HG03575 (cell line): ENCODE measurements around the gene RC3H2.
"Not testable (repeated sequence)": the region's sequence is repeated elsewhere in the genome, so short reads cannot be mapped to it uniquely, and the experiment has no call there.

Experiments
- ATAC-seq: cut with Tn5 transposase; IDR thresholded peaks from one replicate; pipeline ENCODE4 v1.9.1; 2021; ENCODE audit not compliant: unreplicated experiment, insufficient number of reproducible peaks, low FRiP score; ENCODE audit errors: extremely low read depth

The RC3H2 gene

DNA sequence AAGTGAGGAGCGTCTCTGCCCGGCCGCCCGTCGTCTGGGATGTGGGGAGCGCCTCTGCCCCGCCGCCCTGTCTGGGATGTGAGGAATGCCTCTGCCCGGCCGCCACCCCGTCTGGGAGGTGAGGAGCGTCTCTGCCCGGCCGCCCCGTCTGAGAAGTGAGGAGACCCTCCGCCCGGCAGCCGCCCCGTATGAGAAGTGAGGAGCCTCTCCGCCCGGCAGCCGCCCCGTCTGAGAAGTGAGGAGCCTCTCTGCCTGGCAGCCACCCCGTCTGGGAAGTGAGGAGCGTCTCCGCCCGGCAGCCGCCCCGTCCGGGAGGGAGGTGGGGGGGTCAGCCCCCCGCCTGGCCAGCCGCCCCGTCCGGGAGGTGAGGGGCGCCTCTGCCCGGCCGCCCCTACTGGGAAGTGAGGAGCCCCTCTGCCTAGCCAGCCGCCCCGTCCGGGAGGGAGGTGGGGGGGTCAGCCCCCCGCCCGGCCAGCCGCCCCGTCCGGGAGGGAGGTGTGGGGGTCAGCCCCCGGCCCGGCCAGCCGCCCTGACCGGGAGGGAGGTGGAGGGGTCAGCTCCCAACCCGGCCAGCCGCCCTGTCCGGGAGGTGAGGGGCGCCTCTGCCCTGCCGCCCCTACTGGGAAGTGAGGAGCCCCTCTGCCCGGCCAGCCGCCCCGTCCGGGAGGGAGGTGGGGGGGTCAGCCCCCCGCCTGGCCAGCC is 52.9 kb downstream of the RC3H2 start:
- not testable (repeated sequence) for ATAC-seq

- ATAC-seq = no peak
Measured at GRCh38 chr9:122848256-122848943, 56.8 kb downstream of the RC3H2 start.

DNA sequence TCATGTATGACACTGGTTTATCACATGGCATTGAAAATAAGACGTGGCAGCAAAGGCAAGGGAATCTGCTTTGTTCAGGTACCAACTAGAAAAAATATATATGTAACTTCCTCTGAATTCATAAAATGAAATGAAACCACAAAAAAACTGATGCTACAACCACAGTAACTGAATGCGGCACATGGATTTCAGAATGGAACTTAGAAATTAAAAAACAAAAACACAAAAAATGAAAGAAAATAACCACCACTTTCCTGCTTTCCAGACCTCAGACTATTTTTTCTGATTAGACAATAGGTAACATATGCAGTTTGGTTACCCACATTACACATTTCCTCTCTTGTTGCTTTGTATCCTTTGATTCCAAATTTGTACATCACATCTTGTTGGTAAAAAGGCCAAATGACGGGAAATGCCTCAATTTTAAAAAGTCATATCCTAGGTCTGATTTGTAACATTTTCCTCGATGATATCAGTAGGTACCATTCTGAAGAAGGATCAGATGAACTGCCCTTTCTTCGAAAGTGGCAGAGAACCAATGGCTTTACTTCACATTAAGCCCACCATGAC is 58.7 kb downstream of the RC3H2 start:
- no peak for ATAC-seq

DNA sequence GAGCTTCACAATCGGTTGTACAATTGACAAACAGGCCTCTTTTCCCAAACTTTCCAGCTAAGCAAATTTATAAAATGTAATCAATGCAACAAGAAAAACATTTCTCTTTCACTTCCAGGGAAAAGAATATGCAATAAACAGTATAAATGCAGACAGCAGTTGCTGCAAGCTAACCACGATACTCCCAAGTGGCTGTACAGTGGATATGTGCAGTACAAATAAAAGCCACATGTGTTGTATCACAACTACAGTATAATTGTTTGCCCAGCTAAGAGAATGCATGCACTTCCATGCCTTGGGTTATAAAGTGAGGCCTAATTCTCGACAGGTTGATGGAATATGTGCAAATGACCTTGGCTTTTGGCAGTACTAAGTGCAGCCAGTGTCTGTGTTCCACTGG is 60.0 kb downstream of the RC3H2 start:
- ATAC-seq = no peak

DNA sequence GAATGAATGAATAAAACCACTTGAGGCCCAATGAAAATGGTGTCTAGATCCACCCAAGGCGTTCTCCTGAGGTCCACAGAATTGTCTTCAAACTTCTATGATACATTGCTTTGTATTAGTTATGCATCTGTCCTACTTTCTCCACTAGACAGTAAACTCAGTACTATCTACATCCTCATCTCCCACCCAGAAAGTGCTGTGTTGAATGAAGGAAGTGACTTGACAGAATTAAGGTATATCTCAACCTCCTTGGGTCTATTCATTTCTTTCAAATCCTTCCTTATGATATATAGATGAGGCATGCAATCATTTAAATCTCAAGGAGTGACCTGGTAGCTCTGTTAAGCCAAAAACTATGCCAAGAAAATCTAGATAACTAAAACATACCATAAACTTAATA is 61.0 kb downstream of the RC3H2 start:
- no peak for ATAC-seq

DNA sequence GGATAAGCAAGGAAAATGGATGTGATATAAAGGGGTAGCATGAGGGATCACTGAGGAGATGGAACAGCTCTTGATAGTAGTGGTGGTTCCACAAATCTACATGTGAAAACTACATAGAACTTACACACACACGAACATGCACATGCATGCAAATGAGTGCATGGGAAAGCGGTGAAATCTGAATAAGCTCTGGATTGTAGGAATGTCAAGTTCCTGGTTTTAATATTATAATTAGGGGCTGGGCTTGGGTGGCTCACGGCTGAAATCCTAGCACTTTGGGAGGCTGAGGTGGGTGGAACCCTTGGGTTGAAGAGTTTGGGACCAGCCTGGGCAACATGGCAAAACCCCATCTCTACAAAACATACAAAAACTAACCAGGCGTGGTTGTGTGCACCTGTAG is 63.7 kb downstream of the RC3H2 start:
- ATAC-seq = no peak

DNA sequence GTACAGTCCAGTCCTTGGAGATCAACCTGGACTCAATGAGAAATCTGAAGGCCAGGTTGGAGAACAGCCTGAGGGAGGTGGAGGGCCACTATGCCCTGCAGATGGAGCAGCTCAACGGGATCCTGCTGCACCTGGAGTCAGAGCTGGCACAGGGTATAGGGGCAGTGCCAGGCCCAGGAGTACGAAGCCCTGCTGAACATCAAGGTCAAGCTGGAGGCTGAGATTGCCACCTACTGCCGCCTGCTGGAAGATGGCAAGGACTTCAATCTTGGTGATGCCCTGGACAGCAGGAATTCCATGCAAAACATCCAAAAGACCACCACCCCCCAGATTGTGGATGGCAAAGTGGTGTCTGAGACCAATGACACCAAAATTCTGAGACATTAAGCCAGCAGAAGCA is 66.7 kb downstream of the RC3H2 start:
- ATAC-seq = not testable (repeated sequence)

GRCh38 chr9:122837266-122837850 is 67.8 kb downstream of the RC3H2 start:
- ATAC-seq = no peak

- no peak for ATAC-seq
Measured at GRCh38 chr9:122835313-122835731, 69.8 kb downstream of the RC3H2 start.

GRCh38 chr9:122832194-122832593 is 73.0 kb downstream of the RC3H2 start:
- ATAC-seq = no peak

- ATAC-seq = not testable (repeated sequence)
Measured at GRCh38 chr9:122828965-122829284, 76.2 kb downstream of the RC3H2 start.

DNA sequence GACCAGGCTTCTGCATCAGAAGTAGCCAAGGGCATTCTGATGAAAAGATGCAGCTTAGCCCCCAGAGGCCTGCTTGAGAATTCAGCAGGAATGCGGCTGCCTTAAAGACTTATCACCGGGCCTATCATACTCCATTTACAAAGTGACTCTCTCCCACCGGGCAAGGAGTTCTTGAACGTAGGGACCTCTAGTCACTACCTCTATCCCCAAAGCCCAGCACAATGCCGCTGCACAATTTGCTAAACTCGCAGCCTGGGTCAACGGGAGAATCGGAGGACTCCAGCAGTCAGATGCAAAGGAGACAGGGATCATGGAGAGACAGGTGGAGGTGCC is 77.4 kb downstream of the RC3H2 start:
- no peak for ATAC-seq

- no peak for ATAC-seq
Measured at GRCh38 chr9:122822938-122823337, 82.2 kb downstream of the RC3H2 start.

GRCh38 chr9:122822056-122822455 is 83.1 kb downstream of the RC3H2 start:
- ATAC-seq = no peak

DNA sequence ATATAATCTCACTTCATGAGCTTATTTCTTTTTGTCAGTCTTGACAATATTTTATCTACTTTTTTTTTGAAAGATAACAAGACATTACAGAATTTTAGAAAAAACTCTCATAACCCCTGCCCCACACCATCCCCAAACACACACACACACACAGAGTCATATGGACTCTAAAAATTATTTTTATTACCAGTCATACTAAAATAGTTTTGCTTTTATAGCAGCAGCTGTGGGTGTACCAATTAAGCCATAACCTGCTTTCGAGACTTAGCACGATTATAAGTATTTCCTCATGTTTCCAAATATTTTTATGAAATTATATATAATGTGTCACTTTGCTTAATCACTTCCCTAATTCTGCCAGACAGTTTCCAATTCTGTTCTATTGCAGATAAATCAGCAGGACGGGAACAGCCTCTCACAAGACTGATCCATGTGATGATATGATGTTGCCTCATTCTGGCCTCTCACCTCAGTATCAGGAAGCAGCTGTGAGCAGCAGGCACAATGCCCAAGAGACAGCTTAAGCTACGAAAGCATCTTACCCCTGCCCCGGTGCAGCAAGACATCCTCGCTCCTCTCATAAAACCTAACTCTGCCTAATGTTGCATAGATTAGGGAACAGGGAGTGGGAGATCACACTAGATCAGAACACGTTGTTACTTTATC is 83.7 kb downstream of the RC3H2 start:
- no peak for ATAC-seq

DNA sequence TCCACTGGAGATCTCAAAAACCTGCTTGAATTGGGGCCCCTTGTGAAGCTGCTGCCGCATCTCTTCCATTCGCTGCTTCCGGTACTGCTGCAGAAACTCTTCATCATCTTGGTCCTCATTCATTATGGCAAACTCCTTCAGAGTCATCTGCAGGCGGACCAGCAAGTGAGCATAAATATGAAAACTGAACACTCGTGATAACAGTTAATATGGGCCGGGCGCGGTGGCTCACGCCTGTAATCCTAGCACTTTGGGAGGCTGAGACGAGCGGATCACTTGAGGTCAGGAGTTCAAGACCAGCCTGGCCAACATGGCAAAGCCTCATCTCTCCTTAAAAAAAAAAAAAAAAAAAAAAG is 84.7 kb downstream of the RC3H2 start:
- no peak for ATAC-seq

GRCh38 chr9:122819791-122820489 is 85.2 kb downstream of the RC3H2 start:
- ATAC-seq = no peak

GRCh38 chr9:122819326-122819725 is 85.8 kb downstream of the RC3H2 start:
- ATAC-seq = no peak

DNA sequence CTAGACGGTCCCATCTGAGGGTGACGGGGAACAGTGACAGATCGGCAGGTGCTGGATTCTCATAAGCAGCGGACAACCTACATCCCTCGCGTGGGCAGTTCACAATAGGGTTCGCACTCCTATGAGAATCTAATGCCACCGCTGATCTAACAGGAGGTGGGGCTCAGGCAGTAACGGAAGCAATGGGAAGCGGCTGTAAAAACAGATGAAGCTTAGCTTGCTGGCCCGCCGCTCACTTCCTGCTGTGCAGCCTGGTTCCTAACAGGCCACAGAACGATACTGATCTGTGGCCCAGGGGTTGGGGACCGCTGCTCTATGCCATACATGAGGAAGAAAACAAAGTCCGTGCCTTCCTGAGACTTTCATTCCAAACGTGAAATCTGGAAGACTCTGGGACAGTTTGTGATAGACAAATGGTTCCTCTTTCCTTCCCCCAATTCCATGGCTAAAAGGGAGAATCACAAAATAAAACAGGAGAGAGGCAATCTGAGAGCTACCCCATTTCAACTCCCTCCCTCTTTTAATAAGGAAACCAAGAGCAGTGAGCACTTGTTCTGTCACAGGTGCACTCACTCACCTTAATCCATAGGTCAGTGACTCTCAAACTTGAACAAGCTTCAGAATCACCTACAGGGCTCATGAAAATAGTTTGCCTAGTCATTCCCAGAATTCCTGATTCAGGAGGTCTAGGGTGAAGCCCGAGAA is 88.8 kb downstream of the RC3H2 start:
- no peak for ATAC-seq
